ENCODE results near the gene DCLRE1B.
A peak's percentile ranks its signal among the peaks of the same experiment; 100 is the strongest.

Gene DCLRE1B

DNA sequence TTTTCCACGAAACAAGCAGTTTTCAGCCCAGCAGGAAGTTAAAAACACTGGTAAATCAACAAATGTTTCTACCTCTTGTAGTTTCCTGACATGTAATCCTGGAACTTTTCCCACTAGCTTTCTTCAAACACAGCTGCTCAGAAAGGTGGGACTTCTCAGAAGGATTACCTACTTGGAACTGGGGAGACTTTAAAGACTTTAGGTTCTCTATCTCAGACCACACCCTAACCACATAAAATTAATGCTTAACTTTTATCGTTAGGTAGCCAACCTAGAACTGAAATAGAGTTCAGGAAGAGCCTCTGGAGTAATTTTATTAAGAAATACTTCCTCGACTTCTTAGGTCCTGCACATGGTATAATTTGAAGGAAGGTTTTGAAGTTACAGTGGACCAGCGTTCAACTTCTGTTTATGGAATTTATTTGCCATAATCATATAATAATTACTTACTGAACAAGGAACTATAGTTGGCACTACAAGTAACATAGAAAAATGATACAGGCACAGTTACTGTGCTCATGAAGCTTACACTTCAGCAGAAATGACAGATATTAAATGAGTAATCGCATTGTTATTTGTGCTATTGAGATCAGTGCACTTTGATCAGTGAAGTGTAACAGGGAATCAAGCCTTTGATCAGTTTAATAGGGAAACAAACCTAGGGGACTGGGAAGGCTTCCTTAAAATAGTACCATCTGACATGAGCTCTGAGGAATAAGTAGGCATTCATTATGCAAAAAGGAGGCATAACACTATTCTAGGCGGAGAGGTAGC is 17.5 kb upstream of the DCLRE1B start, which contains the start of gene BCL2L15:
Gene BCL2L15, minus strand, starts transcription at position 180 of the 774 bp plus-strand sequence. CDS start 206 bp downstream, outside the sequence.
- DNase-seq: no peak

DNA sequence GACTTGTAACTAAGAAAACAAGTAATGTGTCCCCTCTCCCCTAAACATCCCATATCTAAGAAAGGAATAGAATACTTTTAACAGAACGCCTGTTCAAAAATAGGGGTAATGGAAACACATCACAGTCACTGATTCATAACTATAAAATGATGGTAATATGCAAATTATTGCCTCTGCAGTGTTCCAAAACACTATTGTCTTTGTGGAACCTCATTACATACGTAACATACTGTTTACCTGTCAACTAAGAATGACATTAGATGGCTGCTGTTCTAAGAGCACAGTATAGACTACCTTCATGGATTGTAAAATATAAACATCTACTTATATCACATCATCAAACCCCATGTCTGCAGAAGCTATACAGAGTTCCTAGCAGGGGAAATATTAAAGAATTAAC is 14.3 kb upstream of the DCLRE1B start:
- no peak for DNase-seq

DNA sequence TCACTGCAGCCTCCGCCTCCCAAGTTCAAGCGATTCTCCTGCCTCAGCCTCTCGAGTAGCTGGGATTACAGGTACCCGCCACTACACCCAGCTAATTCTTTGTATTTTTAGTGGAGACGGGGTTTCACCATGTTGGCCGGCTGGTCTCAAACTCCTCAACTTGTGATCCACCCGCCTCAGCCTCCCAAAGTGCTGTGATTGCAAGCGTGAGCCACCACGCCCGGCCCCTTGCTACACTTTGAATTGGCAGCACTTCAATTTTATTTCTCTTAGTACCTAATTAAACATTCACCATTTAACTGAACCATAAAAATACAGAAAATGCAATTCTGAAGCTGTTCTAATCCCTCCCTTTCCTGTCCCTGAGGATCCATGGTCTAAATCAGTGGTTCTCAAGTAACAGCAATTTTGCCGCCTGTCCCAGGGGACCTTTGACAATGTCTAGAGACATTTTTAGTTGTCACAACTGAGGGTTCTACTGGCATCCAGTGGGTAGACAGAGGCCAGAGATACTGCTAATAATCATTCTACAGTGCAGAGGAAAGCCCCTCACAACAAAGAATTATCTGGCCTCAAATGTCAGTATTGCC is 13.4 kb upstream of the DCLRE1B start:
- DNase-seq: no peak

DNA sequence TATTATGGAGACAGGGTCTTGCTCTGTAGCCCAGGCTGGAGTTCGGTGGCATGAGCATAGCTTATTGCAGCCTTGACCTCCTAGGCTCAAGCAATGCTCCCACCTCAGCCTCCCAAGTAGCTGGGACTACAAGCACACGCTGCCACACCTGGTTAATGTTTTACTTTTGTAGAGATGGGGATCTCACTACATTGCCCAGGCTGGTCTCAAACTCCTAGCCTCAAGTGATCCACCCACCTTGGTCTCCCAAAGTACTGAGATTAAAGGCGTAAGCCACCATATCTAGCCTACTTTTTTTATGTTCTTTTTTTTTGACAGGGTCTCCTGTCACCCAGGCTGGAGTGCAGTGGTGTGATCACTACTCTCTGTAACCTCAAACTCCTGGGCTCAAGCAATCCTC is 11.9 kb upstream of the DCLRE1B start:
- DNase-seq: no peak

DNA sequence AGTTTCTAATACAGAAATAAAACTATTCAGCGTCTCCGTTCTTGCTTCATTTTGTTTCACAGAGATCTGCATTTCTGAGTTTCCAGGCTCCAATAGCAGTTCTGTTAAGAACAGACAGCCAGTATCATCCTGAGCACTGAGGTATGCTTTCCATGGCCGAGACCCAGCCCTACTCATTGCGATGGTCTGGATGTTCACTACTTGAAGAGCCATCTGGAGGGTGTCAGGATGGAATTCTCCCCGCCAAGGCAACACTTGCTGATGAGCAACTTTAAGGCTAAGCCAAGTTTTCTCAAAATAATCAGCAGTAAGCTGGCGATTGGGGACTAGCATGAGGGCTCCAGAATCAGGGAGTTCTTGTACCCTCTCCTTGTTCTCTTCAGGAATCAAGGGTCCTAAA is 10.0 kb upstream of the DCLRE1B start:
- DNase-seq: no peak

DNA sequence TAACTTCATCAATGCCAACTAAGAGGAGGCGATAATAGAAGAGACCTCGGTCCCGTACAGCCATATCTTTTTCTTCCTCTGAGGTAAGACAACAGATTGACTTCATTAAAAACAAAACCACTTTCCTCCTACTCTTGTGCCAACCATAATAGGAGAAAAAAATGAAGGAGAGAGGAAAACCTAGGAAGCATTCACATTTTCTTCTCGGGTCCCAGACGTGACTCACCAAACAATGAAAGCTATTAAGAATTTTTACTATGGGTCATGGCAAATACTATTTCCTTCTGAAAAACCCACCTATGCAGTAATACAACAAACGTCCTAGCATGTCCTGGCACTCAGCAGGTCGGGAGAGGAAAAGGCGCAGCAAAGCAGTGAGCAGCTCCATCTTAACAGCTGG is 9.2 kb upstream of the DCLRE1B start:
- peak; percentile 47 for DNase-seq

DNA sequence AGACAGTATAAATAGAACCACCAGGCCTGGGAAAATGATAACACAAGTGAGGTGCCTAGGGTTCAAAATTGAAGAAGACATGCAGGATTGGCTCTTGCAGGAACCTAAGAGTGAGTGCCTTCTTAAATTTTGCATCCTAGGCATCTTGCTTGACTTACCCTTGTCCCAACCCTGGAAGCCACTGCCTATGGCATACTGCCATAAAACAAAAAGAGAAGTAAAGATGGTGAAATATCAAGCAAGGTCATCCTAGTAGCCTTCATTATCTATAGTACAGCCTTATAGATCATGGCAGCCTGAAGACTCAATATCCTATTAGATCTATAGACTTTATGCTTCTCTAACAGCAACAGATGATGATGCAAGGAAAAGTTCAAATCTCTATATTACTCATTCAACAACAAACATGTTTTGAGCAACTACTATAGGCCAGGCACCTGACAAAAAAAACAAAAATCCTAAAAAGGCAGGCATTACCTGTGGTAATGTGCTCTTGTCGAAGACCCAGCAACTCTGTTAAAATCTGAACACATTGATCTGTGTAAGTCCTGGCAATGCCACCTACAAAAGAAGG is 6.8 kb upstream of the DCLRE1B start:
- DNase-seq: no peak

DNA sequence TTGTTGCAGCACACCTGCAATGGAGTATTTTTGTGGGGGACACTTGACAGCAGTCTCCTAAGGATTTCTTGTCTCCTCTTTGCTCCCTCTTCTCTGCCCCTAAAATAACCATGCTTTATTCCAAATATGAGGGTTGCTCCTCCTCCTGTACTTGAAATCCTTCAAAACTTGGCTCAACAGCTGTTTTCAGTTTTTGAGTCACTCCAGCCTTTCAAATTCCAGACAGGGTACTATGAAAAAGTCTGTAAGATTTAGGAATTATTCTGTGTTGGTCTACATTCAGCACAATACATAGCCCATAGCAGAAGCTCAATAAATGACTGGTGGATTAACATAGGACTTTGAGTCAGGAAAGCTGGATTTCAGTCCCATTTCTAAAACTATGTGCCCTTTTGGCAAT is 6.0 kb upstream of the DCLRE1B start:
- DNase-seq: peak; percentile 11

DNA sequence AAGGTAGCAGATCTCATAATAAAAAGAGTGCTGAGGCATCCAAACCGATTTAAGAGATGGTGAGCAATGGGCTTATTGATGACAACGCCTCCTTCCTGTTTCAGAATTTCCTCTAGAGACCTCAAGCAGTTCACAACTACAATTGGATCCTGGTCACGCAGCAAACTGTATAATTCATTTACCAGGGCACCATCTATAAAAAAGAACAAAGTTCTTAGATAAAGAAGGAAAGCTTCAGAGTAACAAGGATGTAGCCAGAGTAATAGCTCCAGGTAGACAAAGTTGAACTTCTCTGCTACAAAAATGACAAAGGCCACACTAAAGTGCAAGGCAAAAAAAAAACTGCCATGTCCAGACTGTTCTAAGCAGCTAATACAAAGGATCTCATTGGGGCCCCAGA is 3.9 kb upstream of the DCLRE1B start:
- no peak for DNase-seq

DNA sequence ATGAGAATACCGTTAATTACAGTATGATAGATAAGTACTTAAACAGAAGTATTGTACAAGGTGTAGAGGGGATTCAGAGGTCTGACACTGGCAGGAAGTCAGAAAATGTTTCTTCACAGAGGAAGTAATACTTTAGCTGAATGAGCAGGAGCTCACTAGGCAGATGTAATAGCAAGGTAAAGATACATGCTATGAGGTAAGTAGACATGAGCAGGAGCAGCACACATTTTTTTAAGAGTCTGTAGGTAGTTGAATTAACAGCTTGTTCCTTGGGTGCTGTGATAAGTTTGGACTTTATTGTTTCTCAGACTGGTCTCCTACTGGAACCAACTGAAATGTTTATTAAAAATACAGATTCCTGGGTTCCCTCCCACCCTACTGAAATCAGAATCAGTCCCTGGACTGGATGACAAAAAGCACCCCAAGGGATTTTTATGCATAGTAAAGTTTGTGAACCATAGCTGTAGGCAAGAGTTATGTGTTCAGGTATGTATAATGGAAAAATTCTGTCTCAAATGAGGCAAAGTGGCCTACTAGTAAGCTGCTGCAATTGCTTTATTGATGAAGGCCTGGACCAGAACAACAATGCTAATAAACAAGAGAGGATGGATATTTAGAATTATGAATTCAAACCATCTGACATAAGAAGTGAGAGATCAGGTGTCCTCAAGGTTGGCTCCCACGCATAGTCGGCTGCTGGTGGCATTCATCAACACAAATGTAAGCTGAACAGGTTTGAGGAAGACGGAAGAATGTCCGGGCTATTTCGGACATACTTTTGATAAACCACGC is 1.4 kb upstream of the DCLRE1B start:
- no peak for DNase-seq

DNA sequence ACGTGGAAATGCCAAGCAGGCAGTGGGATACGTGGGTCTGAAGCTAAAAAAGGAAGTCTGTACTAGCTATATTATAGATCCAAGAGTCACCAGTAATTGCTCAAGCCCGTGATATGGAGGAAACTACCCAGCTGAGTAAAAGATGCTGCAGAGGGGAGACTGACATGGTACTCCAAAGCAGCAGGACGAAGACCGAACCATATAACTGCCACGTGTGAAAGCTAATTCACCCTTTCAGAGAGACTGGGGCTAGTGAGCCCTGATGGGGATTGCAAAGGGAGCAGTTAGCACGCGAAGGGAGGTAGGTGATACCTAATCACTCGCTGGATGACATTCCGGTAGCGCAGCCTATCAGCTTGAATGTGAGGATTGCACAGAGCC is 843 bp upstream of the DCLRE1B start:
- no peak for DNase-seq

DNA sequence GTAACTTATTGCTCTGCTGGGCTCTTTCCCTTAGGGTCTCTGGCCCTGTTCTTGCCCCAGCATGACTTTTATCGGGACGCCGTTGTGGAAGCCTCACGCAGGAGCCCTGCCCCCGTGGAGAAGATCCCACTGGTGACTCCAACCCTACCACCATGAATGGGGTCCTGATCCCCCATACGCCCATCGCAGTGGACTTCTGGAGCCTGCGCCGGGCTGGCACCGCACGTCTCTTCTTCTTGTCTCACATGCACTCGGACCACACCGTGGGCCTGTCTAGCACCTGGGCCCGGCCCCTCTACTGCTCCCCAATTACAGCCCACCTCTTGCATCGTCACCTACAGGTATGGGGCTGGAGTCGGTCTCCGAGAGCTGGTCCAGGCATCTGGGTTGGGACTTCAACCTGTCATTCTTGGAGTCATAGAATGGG is 322 bp downstream of the DCLRE1B start:
- DNase-seq: no peak

DNA sequence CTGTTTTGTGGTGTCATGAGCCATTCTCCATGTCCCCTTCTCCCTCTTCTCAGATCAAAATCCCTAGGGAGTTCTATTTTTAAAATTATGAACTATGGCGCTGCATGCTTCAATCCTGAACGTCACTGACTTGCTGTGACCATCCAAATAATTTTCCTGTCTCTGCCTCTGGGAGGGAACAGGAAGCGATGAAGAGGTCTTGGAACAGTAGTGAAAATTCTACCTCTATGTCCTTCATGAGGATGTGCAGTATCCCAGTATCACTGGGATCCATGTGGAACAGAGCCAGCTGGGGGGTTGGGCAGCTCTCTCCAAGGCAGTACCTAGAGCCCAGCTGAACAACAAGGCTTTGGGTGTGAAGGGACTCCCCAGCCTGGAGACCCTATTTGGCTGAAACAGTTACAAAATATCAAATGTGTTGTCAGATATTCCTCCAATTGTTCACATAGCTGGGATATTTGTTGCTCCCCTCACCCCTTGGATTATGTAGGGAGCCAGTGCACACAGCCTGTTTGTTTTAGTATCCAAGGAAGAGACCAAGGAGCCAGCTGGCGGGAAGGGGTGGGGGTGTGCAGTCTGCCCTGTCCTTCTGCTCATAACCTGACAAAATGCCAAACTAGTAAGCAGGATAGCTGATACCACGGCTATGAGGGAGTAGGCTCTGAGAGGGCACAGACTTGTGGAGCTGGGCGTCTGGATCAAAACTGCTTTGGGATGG is 7.6 kb downstream of the DCLRE1B start:
- DNase-seq: peak; percentile 74

DNA sequence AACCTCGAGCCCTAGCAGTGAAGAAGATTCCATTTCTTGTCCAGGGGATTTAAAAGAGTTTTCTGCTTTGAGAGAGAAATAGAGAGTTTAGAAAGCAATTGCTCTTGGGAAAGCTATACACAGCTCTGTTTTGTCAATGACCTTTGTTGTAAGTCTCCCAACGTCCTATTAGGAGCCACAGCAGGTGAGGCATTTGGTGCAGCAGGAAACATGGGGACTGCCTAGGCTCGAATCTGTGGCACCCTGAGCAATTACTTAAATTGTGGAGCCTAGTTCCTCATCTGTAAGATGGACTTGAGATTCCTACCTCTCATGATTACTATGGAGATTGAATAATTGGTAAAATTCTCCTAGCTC is 8.2 kb downstream of the DCLRE1B start:
- no peak for DNase-seq

DNA sequence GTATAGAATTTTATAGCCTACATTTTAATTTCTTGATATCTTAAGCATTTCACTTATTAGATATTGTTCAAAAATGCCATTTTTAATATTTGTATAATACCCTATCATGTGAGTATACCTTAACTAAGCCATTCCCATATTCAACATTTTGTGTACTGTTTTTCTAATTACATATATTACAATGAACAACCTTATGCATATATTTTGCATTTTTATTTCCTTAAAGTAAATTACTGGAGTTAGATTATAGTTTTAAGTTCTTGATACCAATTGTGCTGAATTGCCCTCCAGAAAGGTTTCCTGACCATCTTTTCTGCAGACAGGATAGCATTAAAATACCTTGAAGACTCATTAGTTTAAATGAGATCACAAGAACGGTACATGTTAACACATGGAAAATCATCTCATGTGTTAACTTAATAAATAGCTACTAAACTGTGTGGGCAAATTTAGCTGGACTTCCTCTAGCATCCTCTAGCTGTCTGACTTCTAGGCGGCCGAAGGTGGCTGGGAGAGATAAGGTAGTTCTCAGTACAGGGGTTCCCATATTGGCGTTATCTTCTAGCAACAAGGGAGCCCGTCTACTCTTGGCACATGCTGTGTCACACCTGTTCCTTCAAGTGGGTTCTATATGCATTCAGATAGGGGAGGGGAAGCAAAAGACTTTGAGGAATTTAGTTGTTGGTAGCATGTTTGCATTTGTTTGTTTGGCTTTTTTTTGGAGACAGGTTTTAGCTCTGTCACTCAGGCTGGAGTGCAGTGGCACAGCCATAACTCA is 8.9 kb downstream of the DCLRE1B start:
- DNase-seq: no peak

DNA sequence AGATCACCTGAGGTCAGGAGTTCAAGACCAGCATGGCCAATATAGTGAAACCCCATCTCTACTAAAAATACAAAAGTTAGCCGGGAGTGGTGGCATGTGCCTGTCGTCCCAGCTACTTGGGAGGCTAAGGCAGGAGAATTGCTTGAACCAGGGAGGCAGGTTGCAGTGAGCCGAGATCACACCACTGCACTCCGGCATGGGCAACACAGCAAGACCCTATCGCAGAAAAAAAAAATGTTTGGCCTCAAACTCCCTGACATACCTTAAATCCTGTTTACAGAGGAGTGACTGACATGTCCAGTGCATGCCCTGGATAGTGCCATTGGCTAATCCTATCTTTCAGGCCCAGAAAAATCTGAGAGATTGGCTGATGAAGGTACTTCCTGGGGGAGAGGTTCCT is 11.8 kb downstream of the DCLRE1B start:
- DNase-seq: no peak

DNA sequence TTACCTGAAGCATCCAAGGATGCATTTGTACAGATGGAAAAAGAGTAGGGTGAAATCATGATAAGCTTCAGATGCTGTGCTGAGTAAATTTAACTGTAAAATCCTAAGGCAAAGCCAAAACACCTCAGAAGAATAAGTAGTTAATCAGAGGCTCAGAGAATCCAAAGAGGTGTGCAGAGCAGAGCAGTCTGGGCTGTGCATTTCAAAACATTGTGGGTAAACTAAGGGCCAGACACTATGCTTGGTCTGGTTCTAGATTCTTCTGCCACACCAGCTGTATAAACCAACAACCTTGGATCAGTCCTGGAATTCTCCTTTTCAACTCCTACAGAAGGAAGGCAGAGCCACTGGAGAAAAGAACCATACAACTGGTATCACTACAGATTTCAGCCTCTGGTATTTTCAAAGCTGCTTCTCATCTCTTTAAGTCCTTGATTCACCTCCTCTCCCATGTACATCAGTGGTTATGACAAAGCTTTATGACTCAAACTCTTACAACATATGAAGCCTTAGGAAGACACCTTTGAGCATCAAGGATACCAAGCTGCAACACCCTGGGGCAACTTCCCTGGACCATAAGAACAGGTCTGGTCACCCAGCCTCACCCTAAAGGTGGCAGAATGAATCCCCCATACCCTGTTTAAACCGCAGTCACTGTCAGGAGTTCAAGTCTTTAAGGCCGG is 12.4 kb downstream of the DCLRE1B start:
- DNase-seq: peak; percentile 30

DNA sequence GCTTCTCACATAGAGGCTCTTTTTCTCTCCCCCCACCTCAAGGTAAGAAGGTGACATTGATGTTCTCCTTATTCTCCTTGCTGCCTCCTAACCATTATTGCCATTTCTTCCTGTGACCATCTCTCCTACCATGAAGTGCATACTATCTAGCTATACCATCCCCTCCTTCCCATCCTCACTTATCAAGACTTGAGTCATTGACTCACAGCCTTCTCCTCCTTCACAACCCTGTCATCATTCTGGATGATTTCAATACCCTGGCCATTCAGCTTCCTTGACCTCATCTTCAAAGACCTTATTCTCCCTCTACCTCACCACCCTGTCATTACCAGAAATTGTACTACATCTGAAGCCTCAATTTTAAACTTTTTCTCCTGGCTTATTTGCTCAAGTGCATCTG is 13.1 kb downstream of the DCLRE1B start:
- no peak for DNase-seq

DNA sequence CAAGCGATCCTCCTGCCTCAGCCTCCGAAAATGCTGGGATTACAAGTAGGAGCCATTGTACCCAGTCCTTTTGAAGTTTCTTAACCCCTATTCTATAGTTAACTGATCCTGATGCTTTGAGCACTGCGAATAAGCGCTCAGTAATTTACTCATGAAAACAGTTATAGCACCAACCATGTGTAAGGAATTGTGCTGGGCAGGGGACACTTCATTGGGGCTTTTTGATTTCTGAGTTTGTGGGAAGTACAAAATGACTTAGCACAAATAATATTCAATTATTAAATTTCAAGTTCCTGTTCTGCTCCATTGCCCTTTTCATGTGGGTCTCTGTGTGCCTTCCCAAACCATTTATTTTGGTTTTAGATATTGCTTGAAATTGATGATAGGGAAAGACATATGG is 17.8 kb downstream of the DCLRE1B start:
- no peak for DNase-seq

DNA sequence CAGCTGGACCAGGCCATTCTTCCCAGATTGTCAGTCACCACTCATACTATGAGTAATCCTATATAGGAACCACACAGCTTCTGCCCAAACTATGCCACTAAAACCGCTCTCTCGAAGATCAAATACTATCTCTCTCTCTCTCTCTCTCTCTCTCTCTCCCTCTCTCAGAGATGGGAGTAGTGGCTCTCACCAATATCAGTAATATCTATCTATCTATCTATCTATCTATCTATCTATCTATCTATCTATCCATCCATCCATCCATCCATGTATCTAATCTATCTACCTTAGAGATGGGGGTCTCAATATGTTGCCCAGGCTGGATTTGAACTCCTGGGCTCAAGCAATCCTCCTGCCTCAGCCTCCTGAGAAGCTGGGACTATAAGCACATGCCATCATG is 19.3 kb downstream of the DCLRE1B start:
- no peak for DNase-seq

DNA sequence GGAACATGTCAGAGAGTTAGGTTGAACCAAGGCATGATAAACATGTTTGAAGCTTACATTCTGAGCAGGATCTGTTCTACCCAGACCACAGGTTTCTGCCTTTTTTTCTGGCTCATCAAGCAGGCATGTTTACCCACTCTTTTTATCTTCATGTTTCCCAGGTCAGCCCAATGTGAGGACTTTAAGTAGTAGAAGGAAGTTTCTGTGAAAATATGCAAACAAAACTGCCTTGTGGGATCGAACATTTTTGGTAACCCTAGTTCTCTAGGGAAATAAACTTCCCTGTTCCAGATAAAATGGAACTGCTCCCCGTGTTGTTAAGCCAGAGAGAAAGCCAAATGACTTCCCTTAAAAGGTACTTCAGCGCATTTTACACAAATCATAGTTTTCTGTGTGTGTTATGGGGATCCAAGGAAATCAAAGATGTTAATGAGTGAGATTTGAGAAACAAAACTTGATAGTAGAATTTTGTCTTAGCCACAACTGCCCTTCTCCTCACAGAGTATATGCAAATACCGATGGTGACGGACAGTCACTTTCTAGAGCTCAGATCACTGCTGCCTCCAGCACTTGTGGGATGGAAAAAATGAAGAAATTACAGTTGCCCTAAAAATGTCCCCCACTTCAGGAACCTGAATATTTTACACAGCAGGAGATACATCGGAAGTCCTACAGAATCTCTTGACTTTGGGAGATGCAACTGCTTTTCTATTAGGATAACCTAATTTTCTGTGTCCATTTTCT is 23.2 kb downstream of the DCLRE1B start:
- peak; percentile 11 for DNase-seq
